Measurements from ENCODE around the gene SHF.

Gene SHF

DNA sequence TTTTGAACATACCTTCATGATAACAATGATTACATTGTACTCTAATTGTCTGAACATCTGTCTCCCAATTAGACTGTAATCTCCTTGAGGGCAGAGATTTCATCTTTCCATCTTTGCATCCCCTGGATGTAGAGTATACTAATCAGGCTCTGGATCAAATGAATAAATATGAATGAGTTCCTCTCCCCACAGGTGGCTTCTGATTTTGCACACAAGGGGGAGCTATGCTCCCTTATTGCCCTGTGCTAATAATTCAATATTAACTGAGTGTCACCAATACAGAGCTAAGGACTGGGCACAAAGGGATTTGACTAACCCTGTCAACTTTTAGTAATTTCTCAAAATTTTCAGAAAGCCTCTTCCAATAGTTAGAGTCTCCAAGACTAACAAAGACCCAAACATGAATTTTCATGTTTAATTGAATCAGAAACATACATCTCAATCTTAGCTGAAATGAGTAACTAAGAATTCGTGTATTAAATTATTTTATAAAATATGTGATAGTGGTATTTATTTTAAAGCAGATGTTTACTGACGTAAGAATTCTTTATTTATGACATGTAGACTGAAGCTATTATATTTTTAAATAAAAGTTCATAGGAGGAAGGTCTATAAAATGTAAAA, 61.1 kb downstream of the SHF start:
- no peak for DNase-seq (ENCODE audit: low read depth)

DNA sequence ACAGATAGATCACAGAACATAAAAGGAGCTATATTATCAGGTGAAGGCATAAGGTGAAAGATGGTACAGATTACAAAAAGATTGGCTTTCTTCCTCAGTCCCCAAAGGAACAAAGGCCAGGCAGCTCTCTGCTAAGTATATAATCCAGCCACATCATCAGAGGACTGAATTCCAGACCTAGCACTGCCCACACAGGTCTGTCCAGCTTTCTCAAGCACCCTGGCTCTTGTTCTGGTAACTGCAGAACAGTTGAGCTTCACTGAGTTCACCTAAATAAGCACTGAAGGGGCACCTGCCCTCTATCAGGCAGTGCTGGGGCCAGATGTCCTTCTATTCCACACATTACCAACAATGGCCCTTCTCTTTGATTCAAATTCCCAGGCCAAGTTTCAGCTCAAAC, 64.4 kb downstream of the SHF start:
- DNase-seq (ENCODE audit: low read depth) = no peak

DNA sequence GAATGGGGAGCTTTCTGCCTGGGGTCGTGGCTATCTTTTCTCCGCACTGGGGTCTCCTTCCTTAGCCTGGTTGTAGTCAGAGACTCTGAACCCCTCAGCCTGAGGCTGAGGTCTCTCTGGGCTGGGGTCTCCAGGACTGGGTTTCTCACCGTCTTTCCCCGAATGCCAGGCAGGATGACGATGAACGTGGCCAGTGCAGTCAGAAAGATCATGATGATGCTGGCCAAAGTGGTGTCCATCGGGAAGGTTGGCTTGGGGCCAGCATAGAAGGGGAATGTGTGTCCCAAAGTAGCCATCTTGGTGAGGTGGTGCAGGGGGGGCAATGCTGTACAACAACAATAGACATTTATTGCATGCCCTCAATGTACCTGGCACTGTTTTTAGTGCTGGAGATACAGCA, 65.0 kb downstream of the SHF start:
- DNase-seq (ENCODE audit: low read depth) = no peak

- no peak for DNase-seq (ENCODE audit: low read depth)
These were observed 65.9 kb downstream of the SHF start for GRCh38 chr15:45121706-45122417.

GRCh38 chr15:45121020-45121419, 66.7 kb downstream of the SHF start:
- no peak for DNase-seq (ENCODE audit: low read depth)

DNA sequence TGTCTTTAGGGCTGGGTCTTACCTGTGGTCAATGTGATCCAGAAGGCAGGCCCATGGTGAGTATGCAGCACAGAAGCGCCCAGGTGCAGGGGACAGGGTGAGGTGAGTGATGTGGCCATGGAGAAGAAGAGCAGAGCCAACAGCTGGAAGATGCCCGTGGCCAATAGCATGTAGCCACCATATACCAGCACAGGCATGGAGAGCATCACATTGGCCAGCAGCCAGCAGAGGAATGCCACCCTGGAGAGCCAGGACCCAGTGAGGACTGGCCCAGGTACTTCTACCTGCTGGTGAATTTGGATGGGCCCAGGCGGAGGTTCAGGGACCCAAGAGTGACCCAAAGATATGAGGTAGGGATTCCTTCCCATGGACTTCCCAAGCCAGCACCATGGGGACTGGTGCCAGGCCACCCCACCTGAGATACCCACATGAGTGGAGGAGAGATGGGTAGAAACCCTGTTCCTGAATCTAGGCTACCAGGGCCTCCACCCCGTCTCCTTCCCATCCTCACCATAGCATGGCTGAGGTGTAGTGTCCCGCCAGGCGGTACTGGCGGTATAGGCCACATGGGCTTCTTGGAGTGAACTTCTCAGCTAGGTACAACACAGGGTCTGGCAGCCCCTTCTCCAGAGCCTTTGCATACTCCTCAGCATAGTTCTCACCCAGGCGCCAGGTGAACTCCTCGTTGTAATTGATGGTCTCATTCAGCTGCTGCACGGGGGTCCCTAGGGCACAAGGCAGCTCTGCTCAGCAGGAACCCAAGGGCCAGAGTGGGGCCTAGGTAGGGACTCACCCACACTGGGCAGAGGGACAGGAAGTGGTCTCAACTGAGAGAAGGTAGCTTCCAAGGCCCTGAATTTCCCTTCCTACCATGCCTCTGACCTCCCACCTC, 67.4 kb downstream of the SHF start:
- no peak for DNase-seq (ENCODE audit: low read depth)

DNA sequence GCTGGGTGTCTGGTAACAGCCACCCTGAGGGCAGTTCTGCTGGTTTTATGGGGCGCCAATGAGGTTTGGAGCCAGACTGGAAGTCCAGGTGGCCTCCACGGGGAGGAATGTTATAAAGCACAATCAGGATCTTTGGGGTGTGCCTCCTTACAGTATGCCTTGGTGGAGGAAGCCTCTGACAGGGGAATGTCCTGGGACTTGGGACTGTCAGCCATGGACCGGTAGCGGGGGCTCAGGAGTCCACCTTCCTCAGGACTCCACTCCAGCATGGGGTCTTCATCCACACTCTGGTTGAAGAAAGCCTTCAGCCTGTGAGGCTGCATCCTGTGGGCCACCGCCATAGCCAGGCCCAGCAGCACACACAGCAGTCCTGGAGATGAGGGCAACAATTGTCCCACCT, 68.8 kb downstream of the SHF start:
- DNase-seq (ENCODE audit: low read depth) = no peak

DNA sequence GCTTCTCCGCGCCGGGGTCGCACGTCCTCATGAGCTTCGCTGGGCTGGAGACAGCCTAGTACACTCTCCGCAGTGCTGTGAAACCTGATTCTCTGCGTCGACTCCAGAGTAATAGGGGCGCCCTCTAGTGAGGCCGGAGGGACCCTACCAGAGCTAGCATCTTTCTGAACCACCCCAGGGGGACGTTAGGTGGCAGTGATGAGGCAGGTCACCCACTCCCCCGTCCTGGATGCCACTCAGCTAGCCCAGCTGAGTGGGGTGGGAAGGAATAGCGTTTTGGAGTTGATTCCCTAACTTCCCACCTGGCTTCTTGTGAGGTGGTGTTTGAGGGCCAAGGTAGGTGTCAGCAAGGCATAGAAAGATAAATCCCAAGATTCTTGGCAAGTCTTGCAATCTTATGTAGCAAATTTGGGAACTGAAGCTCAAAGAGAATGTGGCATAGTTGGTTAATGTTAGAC, 69.6 kb downstream of the SHF start:
- peak; percentile 74 for DNase-seq (ENCODE audit: low read depth)

DNA sequence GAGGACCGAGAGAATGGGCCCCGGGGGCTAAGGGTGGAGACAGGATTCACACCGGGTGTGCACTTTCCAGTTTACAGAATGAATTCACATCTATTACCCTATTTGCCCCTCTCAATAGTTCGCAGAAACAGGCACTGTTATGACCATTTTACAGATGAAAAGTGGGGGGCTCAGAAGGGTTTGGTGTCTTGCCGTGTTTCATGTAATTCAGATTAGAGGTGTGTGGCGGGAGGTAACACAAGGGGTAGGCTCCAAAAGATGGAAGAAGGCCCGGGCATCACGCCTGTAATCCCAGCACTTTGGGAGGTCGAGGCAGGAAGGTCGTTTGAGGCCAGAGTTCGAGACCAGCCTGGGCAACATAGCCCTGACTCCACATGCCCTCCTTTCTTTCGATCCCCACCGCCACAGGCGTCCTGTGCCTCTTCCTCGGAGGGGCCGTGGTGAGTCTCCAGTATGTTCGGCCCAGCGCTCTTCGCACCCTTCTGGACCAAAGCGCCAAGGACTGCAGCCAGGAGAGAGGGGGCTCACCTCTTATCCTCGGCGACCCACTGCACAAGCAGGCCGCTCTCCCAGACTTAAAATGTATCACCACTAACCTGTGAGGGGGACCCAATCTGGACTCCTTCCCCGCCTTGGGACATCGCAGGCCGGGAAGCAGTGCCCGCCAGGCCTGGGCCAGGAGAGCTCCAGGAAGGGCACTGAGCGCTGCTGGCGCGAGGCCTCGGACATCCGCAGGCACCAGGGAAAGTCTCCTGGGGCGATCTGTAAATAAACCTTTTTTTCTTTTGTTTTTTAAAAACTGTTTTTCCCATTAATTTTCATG, 70.2 kb downstream of the SHF start:
- DNase-seq (ENCODE audit: low read depth) = no peak

All from stimulated activated CD8-positive, alpha-beta memory T cell treated with anti-CD3 and anti-CD28 coated beads, Interleukin-15, amount 100 ng/mL, for 1 hour (primary cell).